HUDEP-2 (cell line): ENCODE results near the gene AGPAT2.

ENCODE experiments used
- DNase-seq, 76 experiments: peaks; one replicate each; lab custom pipeline; 2025; ENCODE audit not compliant: unreplicated experiment in 76 of 76; lab: John Stamatoyannopoulos, UW

AGPAT2 gene

GRCh38 chr9:136690104-136690805 lies 3.0 kb upstream of the AGPAT2 start:
- no peak for DNase-seq

DNA sequence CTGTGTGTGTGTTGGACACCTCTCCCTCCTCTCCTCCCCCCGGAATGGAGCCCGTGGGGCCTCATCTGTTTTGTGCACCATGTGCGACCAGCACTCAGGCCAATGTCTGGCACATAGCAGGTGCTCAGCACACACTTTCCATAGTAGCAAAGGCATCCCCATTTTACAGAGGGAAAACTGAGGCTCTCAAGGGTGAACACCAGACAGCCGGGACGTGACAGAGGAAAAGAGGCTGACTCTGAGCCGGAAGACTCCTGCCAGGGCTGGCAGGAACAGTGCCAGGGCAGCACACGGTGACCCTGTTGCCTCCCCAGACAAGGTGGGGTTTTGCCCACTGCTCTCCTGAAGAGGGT lies 1.8 kb upstream of the AGPAT2 start:
- DNase-seq: no peak

DNA sequence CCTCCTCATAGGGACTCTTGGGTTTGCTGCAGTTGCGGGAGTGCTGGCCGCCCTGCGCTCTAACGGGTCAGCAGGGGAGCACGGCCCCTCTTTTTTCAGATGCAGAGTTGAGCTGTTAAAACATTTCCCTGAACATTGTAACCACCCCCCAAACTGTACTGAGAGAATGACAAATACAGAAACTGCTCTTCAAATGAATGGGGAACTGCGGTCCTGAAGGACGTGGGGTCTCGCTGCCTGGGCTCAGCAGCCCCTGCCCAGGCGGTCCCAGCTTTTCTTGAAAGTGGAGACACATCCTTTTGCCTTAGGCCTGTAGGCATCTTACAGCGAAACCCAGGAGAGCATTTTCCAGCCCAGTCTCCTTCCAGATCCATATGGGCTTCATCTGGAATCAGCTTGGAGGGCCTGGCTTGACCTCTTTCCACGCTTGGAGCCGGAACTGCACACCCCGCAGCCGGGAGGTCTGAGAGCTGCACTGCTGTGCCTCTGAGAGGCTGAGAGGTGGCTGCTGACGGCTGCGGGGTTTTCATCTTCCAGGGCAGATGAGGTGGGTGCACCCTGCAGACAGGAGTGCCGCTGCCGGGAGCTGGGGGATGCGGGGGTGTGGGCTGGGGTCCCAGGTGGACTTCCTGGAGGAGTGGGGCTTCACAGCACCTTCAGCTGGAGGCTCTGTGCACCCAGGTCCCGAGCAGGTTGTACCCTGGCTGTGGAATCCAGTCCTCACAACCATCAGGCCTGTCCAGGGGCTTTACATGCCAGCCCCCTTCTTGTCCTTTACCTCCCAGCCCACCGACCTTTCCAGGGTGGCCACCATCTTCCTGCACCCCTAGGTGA lies 1.2 kb upstream of the AGPAT2 start:
- no peak for DNase-seq

DNA sequence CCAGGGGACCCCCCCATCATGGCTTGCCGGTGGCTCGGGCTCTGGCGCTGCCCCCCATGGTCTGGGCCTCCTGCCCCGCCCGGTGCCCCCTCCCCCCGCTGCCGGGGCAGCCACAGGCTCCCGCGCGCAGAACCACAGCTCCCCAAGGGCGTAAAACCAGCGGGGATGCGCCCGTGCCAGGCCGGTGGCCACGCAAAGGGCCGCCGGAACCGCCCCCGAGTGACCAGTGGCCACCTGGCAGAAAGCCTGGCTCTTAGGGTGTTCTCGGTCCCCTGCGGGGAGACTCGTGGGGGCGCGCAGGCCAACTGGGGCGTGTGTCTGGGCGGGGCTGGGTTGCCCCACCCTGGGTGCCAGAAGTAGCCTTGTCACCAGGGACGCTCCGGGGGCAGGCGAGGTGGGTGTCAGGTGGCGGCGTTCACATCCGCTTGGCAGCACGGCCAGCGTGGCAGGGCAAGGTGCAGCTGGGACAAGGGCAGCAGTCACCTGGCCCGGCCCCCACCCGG lies 515 bp upstream of the AGPAT2 start:
- DNase-seq: peak in 2 of 76 experiments; percentile 31 to 51

- DNase-seq: no peak
Observed at GRCh38 chr9:136686534-136686793, 793 bp downstream of the AGPAT2 start.

DNA sequence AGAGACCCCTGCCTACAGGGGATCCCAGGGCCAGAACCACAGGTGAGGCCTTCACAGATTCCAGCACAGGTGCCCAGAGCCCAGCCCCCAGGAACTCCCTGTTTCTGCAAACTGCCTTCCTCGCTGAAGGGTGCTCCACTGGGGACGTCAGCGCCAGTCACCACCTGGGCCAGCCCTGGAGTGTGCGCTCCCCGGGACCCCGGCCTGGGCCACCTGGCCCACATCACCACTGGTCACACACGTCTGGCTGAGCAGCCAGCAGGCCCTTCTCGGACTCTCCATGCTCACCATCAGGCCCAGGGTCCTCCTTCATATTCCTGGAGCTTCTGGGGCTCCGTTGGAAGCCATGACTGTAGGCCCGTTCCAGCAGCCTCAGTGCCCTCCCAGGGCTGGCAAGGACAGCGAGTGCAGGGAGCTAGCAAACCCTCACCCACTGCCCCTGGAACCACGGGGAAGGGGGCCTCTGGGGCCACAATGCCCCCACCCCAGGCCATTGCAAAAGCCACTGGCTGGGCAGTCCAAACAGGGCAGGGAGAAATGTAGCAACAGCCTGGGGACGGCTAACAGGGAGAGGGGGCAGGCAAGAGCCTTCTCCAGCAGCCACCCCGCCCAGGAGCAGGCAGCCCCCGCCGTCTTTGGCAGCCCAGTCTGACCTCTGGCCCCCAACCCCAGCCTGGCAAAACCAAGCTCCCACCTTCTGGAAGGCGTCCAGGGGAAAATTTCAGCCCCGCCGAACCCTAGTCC lies 1.3 kb downstream of the AGPAT2 start:
- no peak for DNase-seq

- no peak for DNase-seq
Observed at GRCh38 chr9:136685216-136685615, 2.0 kb downstream of the AGPAT2 start.

DNA sequence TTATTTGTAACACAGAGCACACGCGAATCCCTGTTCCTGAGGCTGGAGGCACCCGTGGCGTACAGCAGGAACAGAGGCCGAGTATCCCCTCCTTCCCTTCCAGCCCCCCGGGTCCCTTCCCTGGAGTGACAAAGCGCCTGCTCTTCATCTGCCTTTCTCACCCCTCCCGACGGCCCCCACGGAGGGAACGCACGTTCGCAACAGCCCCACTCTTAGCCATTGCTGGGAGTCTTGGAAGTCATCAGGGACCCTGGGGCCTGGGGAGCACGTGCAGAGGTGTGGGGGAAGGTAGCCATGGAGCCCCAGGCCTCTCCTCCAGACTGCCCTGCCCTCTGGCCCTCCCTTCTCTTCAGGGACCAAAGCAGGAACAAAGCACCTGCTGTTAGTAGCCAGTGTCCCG lies 2.5 kb downstream of the AGPAT2 start:
- no peak for DNase-seq

DNA sequence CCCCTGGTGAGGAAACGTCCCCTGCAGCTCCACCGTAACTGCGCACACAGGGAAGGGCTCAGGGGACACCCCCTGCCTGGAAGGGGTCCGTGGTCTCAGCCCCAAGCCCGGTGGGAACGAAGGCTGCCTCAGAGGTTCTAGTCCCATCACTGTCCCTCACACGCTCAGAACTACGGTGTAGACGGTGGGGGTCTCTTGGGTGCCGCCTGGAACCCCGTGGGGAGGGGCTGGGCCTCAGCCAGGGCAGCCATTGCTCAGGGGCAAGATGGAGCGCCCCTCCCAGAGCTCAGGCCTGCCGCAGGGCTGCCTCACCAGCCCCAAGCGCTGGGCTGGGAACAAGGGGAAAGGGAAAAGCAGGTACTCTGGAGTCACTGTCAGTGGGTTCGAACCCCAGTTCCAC lies 2.9 kb downstream of the AGPAT2 start:
- no peak for DNase-seq

GRCh38 chr9:136683755-136684154 lies 3.5 kb downstream of the AGPAT2 start:
- no peak for DNase-seq

GRCh38 chr9:136683173-136683745 lies 4.0 kb downstream of the AGPAT2 start:
- no peak for DNase-seq

DNA sequence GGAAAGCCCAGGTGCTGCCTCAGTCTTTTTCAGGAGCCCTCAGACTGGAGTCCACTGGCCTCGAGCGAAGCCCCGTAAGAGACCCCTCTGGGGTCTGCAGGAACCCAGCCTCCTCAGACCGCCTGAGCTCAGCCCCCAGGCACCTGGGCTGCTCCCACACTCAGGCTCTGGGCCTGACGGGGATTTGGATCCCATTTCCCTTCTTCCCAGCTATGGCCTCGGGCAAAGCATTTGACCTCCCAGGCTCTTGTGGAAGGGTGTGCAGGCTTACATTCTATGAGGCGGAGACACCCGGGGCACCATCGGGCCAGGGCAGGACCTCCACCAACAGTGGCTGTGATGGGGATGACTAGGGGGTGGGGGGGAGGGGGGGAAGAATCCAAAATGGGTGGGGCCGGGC lies 4.5 kb downstream of the AGPAT2 start:
- no peak for DNase-seq

DNA sequence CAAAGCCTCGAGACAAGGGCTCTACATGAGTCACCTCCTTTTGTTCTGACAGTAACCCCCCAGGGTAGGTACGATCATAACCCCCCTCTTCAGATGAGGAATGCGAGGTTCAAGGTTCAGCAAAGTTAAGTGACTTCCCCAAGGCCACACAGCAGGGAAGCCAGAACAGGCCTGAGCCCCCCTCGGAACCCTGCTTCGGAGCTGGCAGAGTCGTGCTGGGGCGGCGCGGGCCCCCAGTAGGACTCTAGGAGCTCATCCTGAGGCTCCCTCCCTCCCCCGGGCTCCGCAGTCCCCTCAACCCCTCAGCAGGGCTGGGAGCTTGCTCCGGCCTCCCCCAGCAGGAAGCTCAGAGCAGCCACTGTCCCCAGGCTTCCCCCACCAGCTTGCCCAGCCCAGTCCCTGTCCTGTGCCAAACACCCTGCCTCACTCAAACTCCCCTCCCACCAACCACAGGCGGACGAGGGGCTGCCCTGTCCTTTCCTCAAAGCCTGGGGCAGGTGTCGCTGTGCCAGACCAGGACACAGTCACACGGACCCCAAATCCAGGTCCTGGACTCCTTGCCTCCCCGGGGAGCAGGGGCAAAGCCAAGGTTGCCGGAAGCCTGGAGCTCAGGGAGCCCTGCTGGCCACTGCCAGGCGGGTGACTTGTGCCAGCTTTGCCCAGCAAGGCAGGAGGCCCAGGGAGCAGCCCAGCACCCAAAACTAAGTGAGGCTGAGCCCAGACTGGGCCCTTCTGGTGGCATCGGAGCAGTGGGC lies 5.1 kb downstream of the AGPAT2 start:
- DNase-seq: no peak

- DNase-seq: no peak
Observed at GRCh38 chr9:136681029-136681428, 6.2 kb downstream of the AGPAT2 start.

DNA sequence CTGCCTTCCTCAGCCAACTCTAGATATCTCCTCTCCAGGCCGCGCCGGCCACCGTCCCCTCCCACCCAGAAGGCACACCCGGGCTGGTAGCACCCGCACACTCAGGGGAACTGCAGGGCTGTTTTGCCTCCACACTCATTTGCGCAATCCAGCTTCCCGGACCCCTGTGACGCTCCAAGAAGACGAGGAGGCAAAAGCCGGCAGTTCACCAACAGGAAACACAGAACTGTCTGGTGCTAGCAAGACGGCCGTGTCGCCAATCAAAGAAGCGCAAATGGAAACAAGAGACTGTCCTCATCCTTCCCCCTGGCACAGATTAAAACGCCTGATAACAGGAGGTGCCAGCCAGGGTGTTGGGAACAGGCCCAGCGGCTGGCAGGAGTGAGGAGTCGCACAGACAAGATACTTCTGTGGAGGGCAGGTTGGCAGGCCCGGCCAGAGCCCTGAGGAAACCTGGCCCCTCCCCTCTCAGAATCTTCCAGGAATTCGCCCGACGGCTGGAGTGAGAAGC lies 7.8 kb downstream of the AGPAT2 start:
- DNase-seq: peak in 13 of 76 experiments; percentile 12 to 51 (median 18)

GRCh38 chr9:136678624-136679023 lies 8.6 kb downstream of the AGPAT2 start:
- peak in 17 of 76 experiments; percentile 10 to 49 (median 24) for DNase-seq

DNA sequence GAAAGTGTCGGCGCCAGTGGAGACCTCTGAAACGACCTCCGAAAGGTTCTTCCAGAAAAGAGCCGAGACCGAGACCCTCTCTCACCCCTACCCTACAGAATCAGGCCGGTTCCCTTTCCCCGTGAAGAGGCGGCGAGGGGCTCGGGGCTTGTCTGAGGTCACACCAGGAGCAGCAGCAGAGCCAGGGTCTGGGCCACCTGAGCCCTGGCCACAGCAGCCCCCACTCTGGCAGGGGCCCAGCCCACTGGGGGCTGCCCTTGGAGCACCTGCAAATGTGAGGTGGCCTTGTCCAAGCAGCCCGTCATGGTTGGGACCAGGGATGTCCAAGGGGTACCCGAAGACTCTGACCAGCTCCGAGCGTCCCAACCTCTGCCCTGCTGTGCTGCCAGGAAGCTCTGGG lies 9.2 kb downstream of the AGPAT2 start:
- no peak for DNase-seq

DNA sequence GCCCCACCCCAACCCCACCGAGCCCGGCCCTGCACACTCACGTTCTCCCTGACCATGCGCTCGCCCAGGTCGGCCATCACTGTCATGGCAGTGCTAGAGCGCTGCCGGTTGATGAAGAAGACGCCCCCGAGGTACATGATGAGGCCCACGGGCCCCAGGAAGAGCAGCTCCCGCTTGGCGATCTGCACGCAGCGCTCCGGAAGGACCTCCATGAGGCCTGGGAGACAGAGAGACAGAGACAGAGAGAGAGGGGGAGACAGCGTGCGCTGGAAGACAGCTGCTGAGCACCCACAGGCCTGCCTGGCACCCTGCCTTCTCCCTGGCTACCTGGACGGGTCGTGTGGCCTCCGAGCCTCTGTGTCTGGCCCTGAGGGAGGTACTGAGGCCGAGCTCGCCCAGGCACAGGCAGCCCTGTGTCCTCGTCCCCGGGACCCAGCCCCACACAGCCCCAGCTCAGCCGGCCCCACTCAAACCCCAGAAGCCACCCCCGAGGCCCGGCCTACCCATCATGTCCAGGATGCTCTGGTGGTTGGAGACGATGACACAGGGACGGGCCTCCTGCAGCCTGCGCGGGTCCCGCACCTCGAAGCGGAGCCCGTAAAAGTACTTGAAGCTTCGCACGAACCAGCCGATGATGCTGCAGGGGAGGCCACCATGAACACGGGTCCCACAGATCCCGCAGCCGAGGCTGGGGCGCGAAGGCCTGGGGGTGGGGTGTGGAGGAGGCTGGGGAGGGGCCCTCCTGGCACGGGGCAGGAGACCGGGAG lies 10.2 kb downstream of the AGPAT2 start:
- no peak for DNase-seq

DNA sequence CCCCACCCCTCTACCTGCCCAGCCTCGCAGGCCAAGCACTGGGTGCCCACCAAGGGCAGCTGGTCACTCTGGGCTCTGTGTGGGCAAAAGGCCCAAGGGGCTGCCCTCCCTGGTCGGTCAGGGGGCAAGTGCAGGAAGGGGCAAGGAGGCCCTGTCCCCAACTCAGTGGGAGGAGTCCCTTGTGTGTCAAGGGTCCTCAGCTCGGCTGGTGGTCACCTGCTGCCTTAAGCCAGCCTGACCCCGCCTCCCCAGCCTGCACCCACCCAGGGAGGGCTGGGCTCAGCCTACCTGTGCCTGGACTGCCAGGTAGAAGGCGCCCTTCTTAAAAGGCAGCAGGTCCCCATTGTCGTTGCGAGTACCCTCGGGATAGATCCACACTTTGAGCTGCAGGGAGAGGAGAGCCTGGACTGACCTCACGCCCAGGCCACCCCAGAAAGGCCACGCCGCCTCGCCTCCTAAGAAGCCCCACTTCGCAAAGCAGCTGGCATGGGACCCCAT lies 10.9 kb downstream of the AGPAT2 start:
- no peak for DNase-seq
